ENCODE data around the gene SH2D3A. TPM values are rescaled to one million over a fixed set of nuclear protein-coding genes. Genes with fewer than 3 reads are reported as not detected.

Gene SH2D3A
- total RNA-seq, 4 donors from 2014 or later = 41.4 to 127 (median 55.5) TPM

- intact Hi-C loops (cut with DNase I; ENCODE audit: low total_unique reads) (loop anchor here (5.0 kb wide), 1 partner anchor 628 kb away; no protein-coding TSS in a partner anchor), in situ Hi-C loops (cut with MboI; ENCODE audit: low pct_ligation_motif_present in 1 of 4, low pct_unique_long_range_greater_than_20kb in 1 of 4, low sequenced_read_pairs in 3 of 4) (loop anchor here in 3 of 4 donors (5.0 to 25.0 kb wide), 3 partner anchors 123 to 215 kb away; no protein-coding TSS in a partner anchor)
- peak within 1 kb of the TSS; percentile 73 to 93 (median 82) for H3K4me3 ChIP-seq
- WGBS, 2 donors (ENCODE audit: low coverage in 1 of 2) = 0% methylated on average over 24 of the region's 47 CpGs; no CpG with 5 or more reads in 1 of the 2 donors
- peak; percentile 89 for DNase-seq
- H3K9me3 ChIP-seq = no peaks in the 10 kb centered on the region
- no peak for TF ChIP-seq EP300 (IDR thresholded peaks at IDR 0.05; ENCODE audit: low read depth)
- peak; percentile 74 for TF ChIP-seq POLR2A (IDR thresholded peaks at IDR 0.05)
- peak; percentile 61 to 83 (median 70) for TF ChIP-seq POLR2AphosphoS5 (IDR thresholded peaks at IDR 0.05)
- H3K27me3 ChIP-seq = no peaks in the 10 kb centered on the region
- H3K27ac ChIP-seq = peak within 1 kb of the TSS; percentile 91 to 99 (median 97)
- H3K36me3 ChIP-seq = no peaks in the 10 kb centered on the region
- H3K4me1 ChIP-seq = peaks cover 35 to 60% (median 50%) of the 10 kb centered on the region in 4 donors
Measured at GRCh38 chr19:6739390-6739882, 27.8 kb downstream of the SH2D3A start, which contains the start of gene TRIP10. TRIP10 (plus strand) TSS chr19:6739680; CDS start chr19:6739762, 82 bp downstream.

GRCh38 chr19:6738787-6739389 lies 28.3 kb downstream of the SH2D3A start:
- no peaks in the 10 kb centered on the region for H3K9me3 ChIP-seq
- TF ChIP-seq POLR2AphosphoS5 (IDR thresholded peaks at IDR 0.05) (peak in 1 of 3 donors; percentile 22), CTCF (IDR thresholded peaks at IDR 0.05) (peak in 1 of 5 experiments; percentile 3), EP300 (IDR thresholded peaks at IDR 0.05; ENCODE audit: low read depth) (no peak), POLR2A (IDR thresholded peaks at IDR 0.05) (no peak)
- intact Hi-C loops (cut with DNase I; ENCODE audit: low total_unique reads) = loop anchor here (5.0 kb wide), 1 partner anchor 628 kb away; no protein-coding TSS in a partner anchor
- peak overlapping the region; percentile 0 to 78 (median 63) for H3K4me3 ChIP-seq
- peak; percentile 75 for DNase-seq
- H3K27me3 ChIP-seq = no peaks in the 10 kb centered on the region
- in situ Hi-C loops (cut with MboI; ENCODE audit: low pct_ligation_motif_present in 1 of 4, low pct_unique_long_range_greater_than_20kb in 1 of 4, low sequenced_read_pairs in 3 of 4) = loop anchor here in 3 of 4 donors (5.0 to 25.0 kb wide), 3 partner anchors 123 to 214 kb away; no protein-coding TSS in a partner anchor
- peak overlapping the region; percentile 91 to 99 (median 97) for H3K27ac ChIP-seq
- 10% methylated on average over 24 of the region's 24 CpGs; no CpG with 5 or more reads in 1 of the 2 donors for whole genome bisulfite sequencing, 2 donors (ENCODE audit: low coverage in 1 of 2)
- H3K4me1 ChIP-seq = peaks cover 29 to 55% (median 44%) of the 10 kb centered on the region in 4 donors
- H3K36me3 ChIP-seq = no peaks in the 10 kb centered on the region

- no peaks in the 10 kb centered on the region for H3K36me3 ChIP-seq
- H3K9me3 ChIP-seq = no peaks in the 10 kb centered on the region
- no peak for TF ChIP-seq EP300 (IDR thresholded peaks at IDR 0.05; ENCODE audit: low read depth)
- TF ChIP-seq POLR2A (IDR thresholded peaks at IDR 0.05) = no peak
- TF ChIP-seq CTCF (IDR thresholded peaks at IDR 0.05) = peak; percentile 59 to 90 (median 60)
- TF ChIP-seq POLR2AphosphoS5 (IDR thresholded peaks at IDR 0.05) = peak; percentile 3 to 81 (median 74)
- peaks cover 28 to 48% (median 42%) of the 10 kb centered on the region in 4 donors for H3K4me1 ChIP-seq
- no peaks in the 10 kb centered on the region for H3K27me3 ChIP-seq
- peak overlapping the region; percentile 91 to 99 (median 97) for H3K27ac ChIP-seq
- intact Hi-C loops (cut with DNase I; ENCODE audit: low total_unique reads) = loop anchor here (5.0 kb wide), 1 partner anchor 629 kb away; no protein-coding TSS in a partner anchor
- DNase-seq = peak; percentile 97
- H3K4me3 ChIP-seq = peak overlapping the region in 1 of 4 donors; percentile 53
- in situ Hi-C loops (cut with MboI; ENCODE audit: low pct_ligation_motif_present in 1 of 4, low pct_unique_long_range_greater_than_20kb in 1 of 4, low sequenced_read_pairs in 3 of 4) = loop anchor here in 3 of 4 donors (5.0 to 25.0 kb wide), 3 partner anchors 124 to 213 kb away; no protein-coding TSS in a partner anchor
- WGBS, 2 donors (ENCODE audit: low coverage in 1 of 2) = 0 to 7% methylated on average over 1 to 13 of the region's 13 CpGs
Measured at GRCh38 chr19:6737873-6738786, 29.1 kb downstream of the SH2D3A start.

GRCh38 chr19:6737284-6737872 lies 29.9 kb downstream of the SH2D3A start, which contains the start of gene GPR108:
GPR108 (minus strand) TSS chr19:6737580; CDS start chr19:6737576, 4 bp downstream.
- TF ChIP-seq CTCF (IDR thresholded peaks at IDR 0.05) (no peak), POLR2AphosphoS5 (IDR thresholded peaks at IDR 0.05) (peak; percentile 35 to 76 (median 61)), EP300 (IDR thresholded peaks at IDR 0.05; ENCODE audit: low read depth) (no peak), POLR2A (IDR thresholded peaks at IDR 0.05) (peak; percentile 65)
- WGBS, 2 donors (ENCODE audit: low coverage in 1 of 2) = 1% methylated on average over 47 of the region's 55 CpGs; no CpG with 5 or more reads in 1 of the 2 donors
- intact Hi-C loops (cut with DNase I; ENCODE audit: low total_unique reads) = loop anchor here (5.0 kb wide), 1 partner anchor 630 kb away; no protein-coding TSS in a partner anchor

More at GRCh38 chr19:6737284-6737872, 29.9 kb downstream of the SH2D3A start, which contains the start of gene GPR108:
- Histone ChIP-seq H3K27me3 (no peaks in the 10 kb centered on the region), H3K9me3 (no peaks in the 10 kb centered on the region), H3K36me3 (no peaks in the 10 kb centered on the region), H3K27ac (peak within 1 kb of the TSS; percentile 97 to 99 (median 98)), H3K4me3 (peak within 1 kb of the TSS; percentile 49 to 95 (median 84)), H3K4me1 (peaks cover 28 to 47% (median 40%) of the 10 kb centered on the region in 4 donors)
- in situ Hi-C loops (cut with MboI; ENCODE audit: low pct_ligation_motif_present in 1 of 4, low pct_unique_long_range_greater_than_20kb in 1 of 4, low sequenced_read_pairs in 3 of 4) = loop anchor here in 3 of 4 donors (5.0 to 25.0 kb wide), 3 partner anchors 125 to 213 kb away; no protein-coding TSS in a partner anchor
- peak; percentile 100 for DNase-seq
